Psoas muscle (tissue), 8 donors: ENCODE data around the gene EIF5A. TPM values are rescaled to one million over a fixed set of nuclear protein-coding genes. Genes with fewer than 3 reads are reported as not detected.

Source experiments
- ATAC-seq, 4 donors: fragments of 200-7000 bp; cut with Tn5 transposase; one replicate each; pipeline ENCODE4 v1.9.1; 2020; ENCODE audit warnings: moderate library complexity in 3 of 4, mild to moderate bottlenecking in 2 of 4
- DNase-seq, 2 donors: peaks; one replicate each; pipeline ENCODE4 v3.0.0-alpha.2; 2020
- H3K27ac ChIP-seq: fragments of 200-600 bp; one replicate; pipeline ENCODE4 v1.8.0; 2022
- H3K27me3 ChIP-seq, 3 donors: fragments of 200-600 bp in 1 of 3; one replicate each; pipeline versions ENCODE4 v1.6.1 to v1.8.0; 2013 to 2022; ENCODE audit warnings: low read length in 2 of 3, mild to moderate bottlenecking in 2 of 3, moderate library complexity in 1 of 3; ENCODE audit not compliant: insufficient read depth in 3 of 3
- H3K36me3 ChIP-seq, 2 donors: fragments of 200-600 bp in 1 of 2; one replicate each; pipeline versions ENCODE4 v1.6.1 to v1.8.0; 2013 to 2022; ENCODE audit warnings: low read depth in 1 of 2, mild to moderate bottlenecking in 1 of 2, moderate library complexity in 1 of 2; ENCODE audit not compliant: insufficient read depth in 1 of 2
- H3K4me1 ChIP-seq: fragments of 200-600 bp; one replicate; pipeline ENCODE4 v1.8.0; 2022
- H3K4me3 ChIP-seq: fragments of 200-600 bp; one replicate; pipeline ENCODE4 v1.8.0; 2022; ENCODE audit warnings: mild to moderate bottlenecking
- H3K9me3 ChIP-seq: fragments of 200-600 bp; one replicate; pipeline ENCODE4 v1.8.0; 2022
- WGBS, 3 donors: extraction: QIAGEN DNeasy Blood & Tissue Kit; methylation state at CpG; one replicate each; pipeline versions ENCODE4 v1.1.6 to v1.1.7; 2013; 5-methylcytosine and 5-hydroxymethylcytosine counted together
- intact Hi-C, 2 donors: fragments of 100-400 bp; cut with DNase I; formaldehyde crosslinking; loops; one replicate each; pipeline versions ENCODE4 v1.11.0 to v1.14.2; 2022
- polyA plus RNA-seq, 3 donors: library from polyadenylated mRNA; stranded (reverse); fragments of 200-250 nt; gene quantifications; one replicate each; pipeline ENCODE4 v1.2.3, GENCODE V29; 2013
- total RNA-seq, 4 donors: library from RNA; stranded (reverse); fragmentation: NEBNext Ultra II Directional in 2 of 4; extraction: Animal tissue kit (Norgen Biotek cat#: 25700) in 2 of 4; gene quantifications; one replicate each; pipeline versions ENCODE4 v1.2.1 to v1.2.4, GENCODE V29; 2021 to 2023
- TF ChIP-seq, protein P1 (sequence below): fragments of 200-600 bp; IDR thresholded peaks from one replicate; pipeline ENCODE4 v1.8.0; 2022; ENCODE audit warnings: antibody characterized with exemption
- donor health status: healthy with polysubstance abuse.
- donor health status: DM: no; HTN: no; CAD: no; lungs with moderate emphysema.
- donor health status: Bipolar disorder and iron deficiency.
- donor health status: healthy.
- donor health status: DM: yes; HTN: yes; CAD: no.
- donor health status: DM: no; HTN: no; CAD: no.
- donor health status: DM: no; HTN: no; CAD: no.
- donor health status: DM: yes; HTN: yes; CAD: no.

Gene EIF5A
- total and polyA plus RNA-seq, 7 donors = 293 to 1,107 (median 518) TPM

DNA sequence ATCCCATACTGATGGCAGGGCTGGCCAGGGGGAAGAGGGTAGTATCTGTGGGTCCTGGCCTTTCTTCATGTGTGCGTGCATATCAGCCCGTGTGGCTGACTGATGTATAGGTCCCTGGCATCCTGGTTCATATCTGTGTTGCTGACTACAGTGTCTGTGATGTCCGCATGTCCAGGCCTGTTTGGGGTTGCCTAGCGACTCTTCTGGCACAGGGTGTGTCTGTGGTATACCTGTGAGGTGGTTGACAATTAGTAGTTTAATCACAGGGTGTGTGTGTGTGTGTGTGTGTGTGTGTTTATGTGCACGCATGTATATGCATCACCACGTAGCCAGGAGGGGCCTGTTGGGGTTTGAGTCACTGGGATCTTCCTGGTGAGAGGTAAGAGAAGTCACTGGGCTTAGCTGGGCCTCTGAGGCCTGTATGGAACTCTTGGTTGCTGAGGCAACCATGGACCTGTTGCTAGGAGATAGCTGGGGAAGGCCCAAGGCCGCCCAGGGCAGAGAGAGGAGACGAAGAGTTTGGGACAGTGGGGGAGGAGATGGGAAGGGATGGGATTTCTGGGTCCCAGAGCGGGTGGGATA lies 46.9 kb downstream of the EIF5A start:
- intact Hi-C loops = loop anchor here (2.0 to 5.0 kb wide), 5 partner anchors 38 to 208 kb away; partner anchors contain the start of genes FGF11 (in 1 of the 2), PLSCR3 (in 1 of the 2), SENP3 (in 1 of the 2) and TMEM102 (in 1 of the 2)
- Histone ChIP-seq H3K27ac (no peak overlapping the region), H3K4me3 (no peak overlapping the region), H3K4me1 (peaks cover 30% of the 10 kb centered on the region), H3K27me3 (no peaks in the 10 kb centered on the region), H3K36me3 (no peaks in the 10 kb centered on the region), H3K9me3 (no peaks in the 10 kb centered on the region)
- TF ChIP-seq, protein P1, sequence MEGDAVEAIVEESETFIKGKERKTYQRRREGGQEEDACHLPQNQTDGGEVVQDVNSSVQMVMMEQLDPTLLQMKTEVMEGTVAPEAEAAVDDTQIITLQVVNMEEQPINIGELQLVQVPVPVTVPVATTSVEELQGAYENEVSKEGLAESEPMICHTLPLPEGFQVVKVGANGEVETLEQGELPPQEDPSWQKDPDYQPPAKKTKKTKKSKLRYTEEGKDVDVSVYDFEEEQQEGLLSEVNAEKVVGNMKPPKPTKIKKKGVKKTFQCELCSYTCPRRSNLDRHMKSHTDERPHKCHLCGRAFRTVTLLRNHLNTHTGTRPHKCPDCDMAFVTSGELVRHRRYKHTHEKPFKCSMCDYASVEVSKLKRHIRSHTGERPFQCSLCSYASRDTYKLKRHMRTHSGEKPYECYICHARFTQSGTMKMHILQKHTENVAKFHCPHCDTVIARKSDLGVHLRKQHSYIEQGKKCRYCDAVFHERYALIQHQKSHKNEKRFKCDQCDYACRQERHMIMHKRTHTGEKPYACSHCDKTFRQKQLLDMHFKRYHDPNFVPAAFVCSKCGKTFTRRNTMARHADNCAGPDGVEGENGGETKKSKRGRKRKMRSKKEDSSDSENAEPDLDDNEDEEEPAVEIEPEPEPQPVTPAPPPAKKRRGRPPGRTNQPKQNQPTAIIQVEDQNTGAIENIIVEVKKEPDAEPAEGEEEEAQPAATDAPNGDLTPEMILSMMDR = no peak
- 76 to 82% (median 79%) methylated on average over 9 of the region's 9 CpGs for WGBS, 3 donors
- DNase-seq = no peak
- no peak for ATAC-seq

DNA sequence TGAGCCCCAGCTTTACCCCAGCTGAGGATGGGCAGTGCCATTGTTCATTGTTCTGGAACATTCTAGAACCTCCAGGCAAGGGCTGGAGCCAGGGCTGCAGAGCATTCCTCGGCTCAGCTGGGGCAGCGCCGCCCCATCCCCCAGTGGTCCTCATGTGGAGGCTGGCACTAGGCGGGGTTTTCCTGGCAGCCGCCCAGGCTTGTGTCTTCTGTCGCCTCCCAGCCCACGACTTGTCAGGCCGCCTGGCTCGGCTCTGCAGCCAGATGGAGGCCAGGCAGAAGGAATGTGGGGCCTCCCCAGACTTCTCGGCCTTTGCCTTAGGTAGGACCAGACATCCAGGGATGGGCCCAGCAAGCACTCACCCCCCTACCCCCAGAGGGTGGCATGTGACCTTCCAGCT lies 47.6 kb downstream of the EIF5A start, which contains the start of gene TMEM95:
TSS of gene TMEM95 (plus strand) at position 104 of the 400 bp plus-strand sequence. CDS start at position 153, 49 bp downstream.
- no peak for ATAC-seq
- intact Hi-C loops = loop anchor here (2.0 to 5.0 kb wide), 2 partner anchors 37 to 204 kb away; partner anchors contain the start of genes PLSCR3 (in 1 of the 2) and TNFSF13 (in 1 of the 2)
- Histone ChIP-seq H3K4me1 (peaks cover 23% of the 10 kb centered on the region), H3K27me3 (no peaks in the 10 kb centered on the region), H3K4me3 (no peak within 1 kb of the TSS), H3K9me3 (no peaks in the 10 kb centered on the region), H3K27ac (no peak within 1 kb of the TSS), H3K36me3 (no peaks in the 10 kb centered on the region)
- DNase-seq = peak in 1 of 2 donors; percentile 64
- WGBS, 3 donors = 37 to 47% (median 42%) methylated on average over 9 to 10 of the region's 10 CpGs
- TF ChIP-seq, protein P1 = no peak

DNA sequence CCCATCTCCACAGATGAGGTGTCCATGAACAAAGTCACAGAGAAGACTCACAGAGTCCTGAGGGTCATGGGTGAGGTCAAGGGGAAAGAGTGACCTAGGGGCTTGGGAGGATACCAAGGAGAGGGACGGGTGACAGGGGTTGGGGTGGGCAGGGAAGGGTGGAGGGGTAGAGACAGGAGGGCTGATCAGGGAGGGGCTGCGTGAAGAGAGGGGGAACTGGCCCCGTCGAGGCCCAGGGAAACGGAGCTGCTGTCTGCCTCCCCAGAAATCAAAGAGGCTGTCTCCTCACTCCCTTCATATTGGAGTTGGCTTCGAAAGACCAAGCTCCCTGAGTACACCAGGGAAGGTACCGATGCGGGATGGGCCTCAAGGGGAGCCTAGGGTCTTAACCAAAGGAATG lies 48.1 kb downstream of the EIF5A start:
- 63 to 87% (median 71%) methylated on average over 7 to 8 of the region's 8 CpGs for WGBS, 3 donors
- H3K27me3 ChIP-seq = no peaks in the 10 kb centered on the region
- ATAC-seq = no peak
- peaks cover 20% of the 10 kb centered on the region for H3K4me1 ChIP-seq
- H3K36me3 ChIP-seq = no peaks in the 10 kb centered on the region
- no peak overlapping the region for H3K27ac ChIP-seq
- intact Hi-C loops = loop anchor here (2.0 to 5.0 kb wide), 2 partner anchors 37 to 203 kb away; partner anchors contain the start of genes PLSCR3 (in 1 of the 2) and TNFSF13 (in 1 of the 2)
- DNase-seq = no peak
- H3K9me3 ChIP-seq = no peaks in the 10 kb centered on the region
- no peak overlapping the region for H3K4me3 ChIP-seq
- TF ChIP-seq, protein P1 = no peak

DNA sequence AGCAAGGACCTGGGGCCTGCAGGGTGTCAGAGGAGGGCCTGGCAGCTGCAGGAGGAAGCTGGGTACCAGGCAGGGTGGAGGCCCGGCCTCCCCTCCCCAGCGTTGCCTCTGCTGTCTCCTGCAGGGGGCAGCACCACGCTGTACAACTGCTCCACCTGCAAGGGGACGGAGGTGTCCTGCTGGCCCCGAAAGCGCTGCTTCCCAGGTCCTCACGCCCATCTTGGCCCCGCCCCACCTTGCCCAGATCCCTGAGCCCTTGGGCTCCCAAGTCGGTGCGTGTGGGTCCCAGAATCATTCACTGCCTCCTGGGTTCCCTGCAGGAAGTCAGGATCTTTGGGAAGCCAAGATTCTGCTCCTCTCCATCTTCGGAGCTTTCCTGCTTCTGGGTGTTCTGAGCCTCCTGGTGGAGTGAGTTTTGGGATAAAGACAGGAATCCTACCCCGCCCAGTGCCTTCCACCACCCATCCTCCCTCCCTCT lies 48.7 kb downstream of the EIF5A start:
- ATAC-seq = peak; percentile 30 to 40 (median 33)
- peaks cover 20% of the 10 kb centered on the region for H3K4me1 ChIP-seq
- no peaks in the 10 kb centered on the region for H3K36me3 ChIP-seq
- peak; percentile 82 to 89 for DNase-seq
- 14 to 22% (median 16%) methylated on average over 11 to 12 of the region's 12 CpGs for WGBS, 3 donors
- no peak overlapping the region for H3K4me3 ChIP-seq
- no peaks in the 10 kb centered on the region for H3K27me3 ChIP-seq
- intact Hi-C loops = loop anchor here in 1 of 2 donors (5.0 kb wide), 1 partner anchor 36 kb away; the partner anchor contains the start of gene PLSCR3
- TF ChIP-seq, protein P1 = peak; percentile 87
- H3K9me3 ChIP-seq = no peaks in the 10 kb centered on the region
- no peak overlapping the region for H3K27ac ChIP-seq
